Caco-2 (cell line): ENCODE results near the gene DCPS. TPM values are rescaled to one million over a fixed set of nuclear protein-coding genes. Genes with fewer than 3 reads are reported as not detected.

Source experiments
- BruUV-seq: library from RNA; stranded (reverse); fragments of 400-500 nt; replicated peaks from 2 replicates; lab custom pipeline; 2021; lab: Mats Ljungman, UMichigan
- CTCF ChIA-PET: fragments of 300-600 bp; sonication (Branson Sonifier 250); formaldehyde crosslinking; loops from one replicate; lab custom pipeline; 2022; ENCODE audit warnings: antibody characterized with exemption; lab: Charles Lee
- POLR2A ChIA-PET: fragments of 300-600 bp; sonication (Branson Sonifier 250); formaldehyde crosslinking; loops from one replicate; lab custom pipeline; 2022; ENCODE audit warnings: antibody characterized with exemption; lab: Charles Lee
- DNase-seq, 2 experiments: peaks; one replicate each; pipeline versions ENCODE4 v3.0.0 to v3.0.0-alpha.2; 2020 to 2022
- H3K27me3 ChIP-seq: replicated peaks from 2 replicates; pipeline ENCODE4 v1.6.0; 2011; ENCODE audit warnings: low read length; ENCODE audit not compliant: control insufficient read depth, insufficient read depth
- H3K36me3 ChIP-seq: 2 replicates; pipeline ENCODE4 v1.5.1; 2011; ENCODE audit warnings: low read length; ENCODE audit not compliant: control insufficient read depth, insufficient read depth
- H3K4me1 ChIP-seq: fragments of 250-450 bp; sonication (Bioruptor Pico); 2 replicates; pipeline ENCODE4 v1.5.1; 2020; ENCODE audit warnings: mild to moderate bottlenecking
- H3K4me3 ChIP-seq: 2 replicates; pipeline ENCODE4 v1.5.1; 2011; ENCODE audit warnings: low read depth, mild to moderate bottlenecking, control low read depth, low read length
- H3K9me3 ChIP-seq: fragments of 250-450 bp; sonication (Bioruptor Pico); 2 replicates; pipeline ENCODE4 v1.5.1; 2020; ENCODE audit warnings: mild to moderate bottlenecking, moderate library complexity
- H3K27ac Mint-ChIP-seq: one replicate; pipeline ENCODE4 v1.8.0; 2022; ENCODE audit warnings: mixed read lengths; ENCODE audit not compliant: unreplicated experiment
- H3K27me3 Mint-ChIP-seq: one replicate; pipeline ENCODE4 v1.8.0; 2022; ENCODE audit warnings: mixed read lengths; ENCODE audit not compliant: insufficient read depth, unreplicated experiment
- H3K36me3 Mint-ChIP-seq: one replicate; pipeline ENCODE4 v1.8.0; 2022; ENCODE audit warnings: mild to moderate bottlenecking, mixed read lengths; ENCODE audit not compliant: insufficient read depth, unreplicated experiment
- H3K4me1 Mint-ChIP-seq: one replicate; pipeline ENCODE4 v1.8.0; 2022; ENCODE audit warnings: low read depth, mixed read lengths; ENCODE audit not compliant: unreplicated experiment
- H3K4me3 Mint-ChIP-seq: one replicate; pipeline ENCODE4 v1.8.0; 2022; ENCODE audit warnings: mild to moderate bottlenecking, moderate library complexity, mixed read lengths; ENCODE audit not compliant: unreplicated experiment
- H3K9me3 Mint-ChIP-seq: one replicate; pipeline ENCODE4 v1.8.0; 2022; ENCODE audit warnings: mixed read lengths; ENCODE audit not compliant: unreplicated experiment
- intact Hi-C: fragments of 100-400 bp; cut with micrococcal nuclease; formaldehyde crosslinking; loops from one replicate; pipeline ENCODE4 v1.10.0; 2022; ENCODE audit not compliant: unreplicated experiment
- total RNA-seq: library from RNA; stranded (reverse); gene quantifications from 2 replicates; pipeline ENCODE4 v1.2.3, GENCODE V29; 2022
- TF ChIP-seq, protein P1 (sequence below), 2 experiments: fragments of 200-600 bp in 1 of 2; IDR thresholded peaks; 1 replicate in 1 of 2; 2 replicates in 1 of 2; pipeline versions ENCODE4 v1.5.1 to v1.8.0; 2011 to 2022; ENCODE audit warnings: antibody characterized with exemption in 1 of 2, control low read depth in 1 of 2, inconsistent platforms in 1 of 2, low read depth in 1 of 2, low read length in 1 of 2, mild to moderate bottlenecking in 1 of 2, moderate library complexity in 1 of 2; ENCODE audit not compliant: insufficient read depth in 1 of 2, severe bottlenecking in 1 of 2, unreplicated experiment in 1 of 2

Gene DCPS
- total RNA-seq, 1 experiment from 2014 or later: 40.4 TPM

DNA sequence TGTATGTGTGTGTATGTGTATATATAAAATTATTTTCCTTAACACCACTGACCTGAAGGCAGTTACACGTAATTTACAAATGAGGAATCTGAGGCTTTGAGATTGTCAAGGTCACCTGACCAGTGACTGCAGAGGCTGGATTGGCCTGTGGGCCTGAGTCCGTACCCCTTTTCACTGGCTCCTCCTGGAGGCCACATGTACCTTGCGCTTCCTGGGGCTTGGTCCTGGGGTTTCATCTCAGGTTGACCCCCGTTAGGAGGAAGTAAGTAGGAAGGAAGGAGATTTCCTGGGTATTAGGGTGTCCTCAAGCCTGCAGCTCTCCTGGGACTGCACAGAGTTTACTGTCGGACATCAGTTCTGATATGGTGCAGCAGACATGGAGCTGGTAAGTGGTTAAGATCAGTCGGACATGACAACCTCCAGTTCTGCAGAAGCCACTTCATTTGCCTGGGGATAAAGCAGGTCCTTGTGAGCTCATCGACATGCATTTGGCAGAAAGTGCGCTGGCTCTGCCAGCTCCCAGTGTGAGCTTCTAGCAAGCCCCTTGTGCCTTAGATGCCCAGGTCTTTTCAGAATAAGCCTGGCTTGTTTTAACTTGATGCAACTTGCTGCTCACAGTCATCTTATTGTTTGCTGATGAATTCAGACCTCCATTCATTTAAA, 88.2 kb downstream of the DCPS start:
- CTCF ChIA-PET: interaction anchor here (0.6 kb wide), 2 partner anchors 18 to 181 kb away, joined by 5 to 7 read pairs; no protein-coding TSS in a partner anchor

DNA sequence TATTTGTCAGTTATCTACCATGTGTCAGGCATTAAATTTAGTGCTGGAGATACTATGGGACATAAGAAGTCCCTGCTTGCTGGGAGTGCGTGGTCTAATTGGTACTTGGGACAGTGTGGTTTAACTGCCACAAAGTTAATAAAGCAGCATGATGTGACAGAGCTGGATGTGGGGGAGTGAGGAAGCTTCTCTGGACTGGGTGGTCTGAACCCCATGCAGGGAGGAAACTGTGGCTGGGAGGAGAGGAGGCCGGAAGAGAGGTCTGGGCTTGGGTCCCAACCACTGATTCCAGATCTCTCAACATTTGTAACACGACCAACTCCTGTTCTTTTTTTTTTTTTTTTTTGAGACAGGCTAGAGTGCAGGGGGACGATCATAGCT, 88.8 kb downstream of the DCPS start:
- H3K27ac Mint-ChIP-seq: no peak overlapping the region
- CTCF ChIA-PET: interaction anchor here (0.6 kb wide), 1 partner anchor 19 kb away, joined by 7 read pairs; no protein-coding TSS in a partner anchor

More for the DNA sequence above, 88.2 kb downstream of the DCPS start:
- TF ChIP-seq, protein P1, sequence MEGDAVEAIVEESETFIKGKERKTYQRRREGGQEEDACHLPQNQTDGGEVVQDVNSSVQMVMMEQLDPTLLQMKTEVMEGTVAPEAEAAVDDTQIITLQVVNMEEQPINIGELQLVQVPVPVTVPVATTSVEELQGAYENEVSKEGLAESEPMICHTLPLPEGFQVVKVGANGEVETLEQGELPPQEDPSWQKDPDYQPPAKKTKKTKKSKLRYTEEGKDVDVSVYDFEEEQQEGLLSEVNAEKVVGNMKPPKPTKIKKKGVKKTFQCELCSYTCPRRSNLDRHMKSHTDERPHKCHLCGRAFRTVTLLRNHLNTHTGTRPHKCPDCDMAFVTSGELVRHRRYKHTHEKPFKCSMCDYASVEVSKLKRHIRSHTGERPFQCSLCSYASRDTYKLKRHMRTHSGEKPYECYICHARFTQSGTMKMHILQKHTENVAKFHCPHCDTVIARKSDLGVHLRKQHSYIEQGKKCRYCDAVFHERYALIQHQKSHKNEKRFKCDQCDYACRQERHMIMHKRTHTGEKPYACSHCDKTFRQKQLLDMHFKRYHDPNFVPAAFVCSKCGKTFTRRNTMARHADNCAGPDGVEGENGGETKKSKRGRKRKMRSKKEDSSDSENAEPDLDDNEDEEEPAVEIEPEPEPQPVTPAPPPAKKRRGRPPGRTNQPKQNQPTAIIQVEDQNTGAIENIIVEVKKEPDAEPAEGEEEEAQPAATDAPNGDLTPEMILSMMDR (IDR thresholded peaks at IDR 0.05; ENCODE audit: insufficient read depth in 1 of 2, low read depth in 1 of 2, low read length in 1 of 2, severe bottlenecking in 1 of 2, unreplicated experiment in 1 of 2): peak; percentile 31 to 91
- intact Hi-C loops: loop anchor here (1.0 kb wide), 1 partner anchor 82 kb away; no protein-coding TSS in a partner anchor
- DNase-seq: peak in 1 of 2 experiments; percentile 51
- H3K9me3 Mint-ChIP-seq: no peaks in the 10 kb centered on the region
- H3K27ac Mint-ChIP-seq: no peak overlapping the region
- H3K4me3 ChIP-seq: no peak overlapping the region
- H3K27me3 Mint-ChIP-seq: no peaks in the 10 kb centered on the region
- no TSS peak for BruUV-seq
- POLR2A ChIA-PET: no interaction called here
- no peaks in the 10 kb centered on the region for H3K4me1 ChIP-seq
- H3K36me3 ChIP-seq: no peaks in the 10 kb centered on the region
- H3K36me3 Mint-ChIP-seq: no peaks in the 10 kb centered on the region
- no peaks in the 10 kb centered on the region for H3K9me3 ChIP-seq
- no peak overlapping the region for H3K4me3 Mint-ChIP-seq
- H3K27me3 ChIP-seq: no peaks in the 10 kb centered on the region
- no peaks in the 10 kb centered on the region for H3K4me1 Mint-ChIP-seq

GRCh38 chr11:126393143-126393542, 89.3 kb downstream of the DCPS start:
- no peaks in the 10 kb centered on the region for H3K9me3 ChIP-seq
- no peak for DNase-seq
- Mint-ChIP-seq H3K27me3 (no peaks in the 10 kb centered on the region), H3K4me1 (no peaks in the 10 kb centered on the region), H3K36me3 (no peaks in the 10 kb centered on the region), H3K9me3 (no peaks in the 10 kb centered on the region), H3K4me3 (no peak overlapping the region), H3K27ac (no peak overlapping the region)
- BruUV-seq: no TSS peak
- H3K27me3 ChIP-seq: no peaks in the 10 kb centered on the region
- H3K4me3 ChIP-seq: no peak overlapping the region
- H3K4me1 ChIP-seq: no peaks in the 10 kb centered on the region
- no peaks in the 10 kb centered on the region for H3K36me3 ChIP-seq
- ChIA-PET POLR2A (no interaction called here), CTCF (no interaction called here)
- TF ChIP-seq, protein P1 (IDR thresholded peaks at IDR 0.05; ENCODE audit: insufficient read depth in 1 of 2, low read depth in 1 of 2, low read length in 1 of 2, severe bottlenecking in 1 of 2, unreplicated experiment in 1 of 2): no peak
- intact Hi-C loops: no loop called here

More for the DNA sequence above, 88.8 kb downstream of the DCPS start:
- H3K36me3 Mint-ChIP-seq: no peaks in the 10 kb centered on the region
- TF ChIP-seq, protein P1 (IDR thresholded peaks at IDR 0.05; ENCODE audit: insufficient read depth in 1 of 2, low read depth in 1 of 2, low read length in 1 of 2, severe bottlenecking in 1 of 2, unreplicated experiment in 1 of 2): no peak
- H3K9me3 Mint-ChIP-seq: no peaks in the 10 kb centered on the region
- no peaks in the 10 kb centered on the region for H3K27me3 Mint-ChIP-seq
- no peaks in the 10 kb centered on the region for H3K4me1 Mint-ChIP-seq
- no peak overlapping the region for H3K4me3 ChIP-seq
- H3K4me3 Mint-ChIP-seq: no peak overlapping the region
- H3K9me3 ChIP-seq: no peaks in the 10 kb centered on the region
- intact Hi-C loops: loop anchor here (1.0 kb wide), 1 partner anchor 82 kb away; no protein-coding TSS in a partner anchor
- no peaks in the 10 kb centered on the region for H3K27me3 ChIP-seq
- BruUV-seq: no TSS peak
- POLR2A ChIA-PET: no interaction called here
- no peaks in the 10 kb centered on the region for H3K4me1 ChIP-seq
- DNase-seq: no peak
- no peaks in the 10 kb centered on the region for H3K36me3 ChIP-seq
